GM20000 (cell line): ENCODE measurements around the gene TMCO1.
"Not testable (repeated sequence)": the region's sequence is repeated elsewhere in the genome, so short reads cannot be mapped to it uniquely, and the experiment has no call there.

Experiments used
- DNase-seq: peaks from one replicate; pipeline ENCODE4 v3.0.0; 2012; ENCODE audit warnings: low spot score
- TF ChIP-seq, protein P1 (sequence below): IDR thresholded peaks from 2 replicates; pipeline ENCODE4 v1.5.1; 2012; ENCODE audit warnings: mild to moderate bottlenecking, control low read depth; ENCODE audit errors: extremely low read depth, missing control alignments

Gene TMCO1

GRCh38 chr1:165742194-165742593 lies 26.5 kb downstream of the TMCO1 start:
- TF ChIP-seq, protein P1, sequence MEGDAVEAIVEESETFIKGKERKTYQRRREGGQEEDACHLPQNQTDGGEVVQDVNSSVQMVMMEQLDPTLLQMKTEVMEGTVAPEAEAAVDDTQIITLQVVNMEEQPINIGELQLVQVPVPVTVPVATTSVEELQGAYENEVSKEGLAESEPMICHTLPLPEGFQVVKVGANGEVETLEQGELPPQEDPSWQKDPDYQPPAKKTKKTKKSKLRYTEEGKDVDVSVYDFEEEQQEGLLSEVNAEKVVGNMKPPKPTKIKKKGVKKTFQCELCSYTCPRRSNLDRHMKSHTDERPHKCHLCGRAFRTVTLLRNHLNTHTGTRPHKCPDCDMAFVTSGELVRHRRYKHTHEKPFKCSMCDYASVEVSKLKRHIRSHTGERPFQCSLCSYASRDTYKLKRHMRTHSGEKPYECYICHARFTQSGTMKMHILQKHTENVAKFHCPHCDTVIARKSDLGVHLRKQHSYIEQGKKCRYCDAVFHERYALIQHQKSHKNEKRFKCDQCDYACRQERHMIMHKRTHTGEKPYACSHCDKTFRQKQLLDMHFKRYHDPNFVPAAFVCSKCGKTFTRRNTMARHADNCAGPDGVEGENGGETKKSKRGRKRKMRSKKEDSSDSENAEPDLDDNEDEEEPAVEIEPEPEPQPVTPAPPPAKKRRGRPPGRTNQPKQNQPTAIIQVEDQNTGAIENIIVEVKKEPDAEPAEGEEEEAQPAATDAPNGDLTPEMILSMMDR: no peak
- no peak for DNase-seq

- TF ChIP-seq, protein P1: no peak
- peak; percentile 29 for DNase-seq
Measured at GRCh38 chr1:165738794-165739193, 29.9 kb downstream of the TMCO1 start.

DNA sequence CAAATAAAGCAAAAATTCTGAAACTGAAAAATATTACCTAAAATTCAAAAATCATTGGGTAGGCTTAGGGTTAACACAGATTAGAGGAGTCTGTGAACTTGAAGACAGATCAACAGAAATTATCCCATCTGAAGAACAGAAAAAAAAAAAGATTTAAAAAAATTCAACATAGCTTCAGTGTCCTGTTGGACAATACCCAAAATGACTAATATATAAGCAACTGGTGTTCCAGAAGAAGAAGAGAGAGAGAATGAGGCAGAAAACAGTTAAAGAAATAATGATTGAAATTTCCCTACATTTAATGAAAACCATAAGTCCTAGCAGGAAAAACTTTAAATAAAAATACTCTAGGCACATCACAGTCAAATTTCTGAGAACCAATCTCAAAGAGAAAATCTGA lies 31.5 kb downstream of the TMCO1 start:
- TF ChIP-seq, protein P1: no peak
- no peak for DNase-seq

DNA sequence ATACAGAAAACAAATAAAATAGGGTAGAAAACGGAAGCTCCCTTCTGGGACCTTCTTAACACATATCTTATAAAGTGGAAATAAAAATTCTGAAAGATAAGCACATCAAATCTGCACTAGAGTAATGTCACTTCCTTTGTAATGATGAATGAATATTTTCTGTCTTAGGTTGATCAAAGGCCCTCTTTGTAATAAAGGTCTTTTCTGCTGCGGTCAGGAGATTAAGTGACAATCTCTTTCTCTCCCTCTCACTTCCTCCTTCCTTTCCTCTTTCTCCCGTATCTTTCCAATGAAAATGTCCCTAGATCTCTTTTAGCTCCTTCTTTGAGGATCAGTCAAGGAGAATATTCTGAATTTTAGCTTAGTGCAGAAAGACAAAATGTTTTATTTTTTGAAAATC lies 33.8 kb downstream of the TMCO1 start:
- DNase-seq: no peak
- TF ChIP-seq, protein P1: no peak

DNA sequence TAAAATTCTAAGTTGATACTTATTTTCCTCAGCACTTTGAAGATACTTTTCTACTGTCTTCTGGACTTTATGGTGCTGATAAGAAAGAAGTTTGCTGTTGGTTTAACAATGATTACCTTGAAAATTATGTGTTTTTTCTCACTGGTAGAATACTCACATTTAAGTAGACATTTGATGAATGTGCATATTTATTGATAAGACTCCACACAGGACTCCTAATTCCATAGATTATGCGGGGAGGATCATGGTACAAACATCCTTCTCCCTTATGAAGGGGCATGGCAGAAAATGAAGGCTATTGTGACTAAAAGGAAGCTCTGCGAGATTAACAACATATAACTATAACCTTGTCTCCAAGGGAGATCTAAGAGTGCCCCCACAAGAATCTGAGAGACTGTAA lies 41.8 kb downstream of the TMCO1 start:
- TF ChIP-seq, protein P1: no peak
- DNase-seq: no peak

GRCh38 chr1:165726169-165726568 lies 42.5 kb downstream of the TMCO1 start:
- TF ChIP-seq, protein P1: no peak
- DNase-seq: no peak

DNA sequence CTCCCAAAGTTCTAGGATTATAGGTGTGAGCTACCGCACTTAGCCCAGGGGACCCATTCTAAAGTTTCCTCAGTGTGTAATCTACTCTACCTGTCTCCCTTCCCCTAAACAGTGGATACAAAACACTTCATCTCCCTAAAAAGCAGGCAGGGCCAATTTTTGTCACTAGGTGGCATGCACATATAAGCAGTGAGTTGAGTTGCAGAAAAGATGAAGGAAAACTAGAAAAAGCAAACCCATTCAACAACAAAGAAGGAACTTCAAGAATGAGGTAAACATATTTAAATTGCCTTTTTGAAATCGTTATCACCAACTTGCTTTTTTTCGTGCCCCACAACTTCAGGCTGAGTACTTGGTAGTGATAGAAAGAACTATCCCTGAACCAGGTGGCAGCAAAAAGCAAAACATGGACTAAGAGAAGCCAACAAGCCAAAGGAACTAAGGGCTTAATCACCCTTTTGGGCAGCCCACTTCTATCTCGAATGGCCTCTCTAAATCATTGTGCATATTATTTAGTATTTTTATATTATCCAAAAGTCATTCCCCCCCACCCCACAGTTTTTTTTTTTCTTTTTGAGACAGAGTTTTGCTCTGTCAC lies 50.7 kb downstream of the TMCO1 start:
- TF ChIP-seq, protein P1: peak; percentile 59
- peak; percentile 66 for DNase-seq

DNA sequence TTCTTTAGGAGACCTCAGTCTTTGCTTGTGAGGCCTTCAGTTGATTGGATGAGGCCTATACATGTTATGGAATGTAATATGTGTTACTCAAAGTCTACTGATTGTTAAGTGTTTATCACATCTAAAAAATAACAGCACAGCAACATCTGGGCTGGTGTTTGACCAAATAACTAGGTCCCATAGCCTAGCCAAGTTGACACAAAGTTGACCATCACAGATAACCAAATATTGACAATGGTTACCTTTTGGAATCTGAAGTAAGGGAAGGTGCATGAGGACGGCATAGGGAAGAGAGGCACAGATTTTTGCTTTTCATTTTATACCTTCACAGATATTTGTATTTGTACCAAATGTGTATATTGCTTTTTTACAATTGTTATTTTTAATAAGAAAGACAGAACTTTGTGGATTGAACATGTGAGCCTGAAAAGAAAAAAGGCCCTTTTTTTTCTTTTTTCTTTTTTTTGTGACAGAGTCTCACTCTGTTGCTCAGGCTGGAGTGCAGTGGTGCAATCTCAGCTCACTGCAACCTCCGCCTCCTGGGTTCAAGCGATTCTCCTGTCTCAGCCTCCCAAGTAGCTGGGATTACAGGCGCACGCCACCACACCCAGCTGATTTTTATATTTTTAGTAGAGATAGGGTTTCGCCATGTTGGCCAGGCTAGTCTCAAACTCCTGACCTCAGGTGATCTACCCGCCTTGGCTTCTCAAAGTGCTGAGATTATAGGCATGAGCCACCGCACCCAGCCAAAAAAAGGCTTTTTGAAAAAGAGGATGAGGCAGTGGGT lies 52.2 kb downstream of the TMCO1 start:
- not testable (repeated sequence) for DNase-seq
